ENCODE results near the gene FGF14. TPM values are rescaled to one million over a fixed set of nuclear protein-coding genes. Genes with fewer than 3 reads are reported as not detected.

The FGF14 gene
- total RNA-seq, 1 experiment from 2014 or later: not detected

DNA sequence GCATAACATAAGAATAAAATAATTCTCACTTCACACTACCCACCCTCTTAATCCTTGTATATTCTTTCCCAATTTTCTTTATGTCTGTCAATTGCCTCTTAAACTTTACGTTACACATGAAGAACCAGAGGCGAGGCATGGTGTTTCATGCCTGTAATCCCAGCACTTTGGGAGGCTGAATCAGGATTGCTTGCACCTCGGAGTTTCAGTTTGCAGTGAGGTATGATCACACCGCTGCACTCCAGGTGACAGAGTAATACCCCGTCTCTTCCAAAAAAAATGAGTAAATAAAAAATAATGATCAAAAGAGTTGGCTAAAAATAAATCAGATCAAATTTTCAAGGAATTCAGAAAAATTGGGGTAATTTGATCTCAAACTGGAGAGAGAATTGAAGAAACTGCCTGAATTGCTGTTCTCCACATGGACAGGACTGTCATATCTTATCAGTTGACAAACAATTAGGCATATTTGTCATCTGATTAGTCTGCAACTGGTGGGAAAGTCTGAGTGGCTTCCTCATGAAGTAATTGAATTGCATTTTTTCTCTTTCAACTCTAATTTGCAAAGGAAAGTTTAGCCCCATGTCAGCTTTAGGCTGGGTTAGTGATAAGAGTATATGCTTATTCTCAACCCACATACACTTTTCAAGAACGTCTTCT lies 646.5 kb downstream of the FGF14 start:
- no peaks in the 10 kb centered on the region for H3K4me1 ChIP-seq (ENCODE audit: low read length)
- H3K9me2 ChIP-seq (replicated peaks; ENCODE audit: insufficient read depth, low read length): no peaks in the 10 kb centered on the region
- H3K36me3 ChIP-seq (ENCODE audit: insufficient read depth, low read length): no peaks in the 10 kb centered on the region
- H3K27me3 ChIP-seq (ENCODE audit: low read length): no peaks in the 10 kb centered on the region
- no peak overlapping the region for H3K4me3 ChIP-seq (ENCODE audit: low read length)
- H2AFZ ChIP-seq (ENCODE audit: low read length): no peak overlapping the region
- no peak for DNase-seq
- H3K27ac ChIP-seq (ENCODE audit: low read length): no peak overlapping the region
- no peak overlapping the region for H3K4me2 ChIP-seq (ENCODE audit: low read depth, low read length, poor library complexity, severe bottlenecking)
- H3K9me3 ChIP-seq (ENCODE audit: low read length): no peaks in the 10 kb centered on the region
- H4K20me1 ChIP-seq (ENCODE audit: insufficient read depth, low read depth, low read length): no peaks in the 10 kb centered on the region
- no peak overlapping the region for H3K9ac ChIP-seq (ENCODE audit: low read length)
- H3K79me2 ChIP-seq (ENCODE audit: low read length): no peaks in the 10 kb centered on the region

DNA sequence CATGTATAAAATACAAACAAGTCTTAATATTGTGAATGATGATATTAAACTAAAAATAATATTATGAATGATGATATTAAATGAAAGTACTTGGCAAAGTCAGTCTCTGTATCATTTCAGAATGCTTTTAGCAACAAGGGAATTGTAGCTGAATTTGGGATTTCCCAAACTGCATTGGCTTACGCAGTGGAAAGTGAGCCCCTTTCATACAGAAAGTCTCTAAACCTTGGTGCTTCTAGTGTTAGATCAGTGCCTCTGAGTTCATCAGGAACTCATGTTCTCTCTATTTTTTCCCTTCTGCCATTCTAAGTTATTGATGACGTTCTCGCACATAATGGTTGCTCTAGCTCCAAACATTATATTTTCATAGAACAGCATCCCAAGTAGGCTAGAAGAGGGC lies 649.4 kb downstream of the FGF14 start:
- Histone ChIP-seq H3K9me3 (ENCODE audit: low read length) (no peaks in the 10 kb centered on the region), H3K9ac (ENCODE audit: low read length) (no peak overlapping the region), H4K20me1 (ENCODE audit: insufficient read depth, low read depth, low read length) (no peaks in the 10 kb centered on the region), H3K4me1 (ENCODE audit: low read length) (peaks cover 4% of the 10 kb centered on the region), H3K4me3 (ENCODE audit: low read length) (no peak overlapping the region), H3K27ac (ENCODE audit: low read length) (no peak overlapping the region), H3K9me2 (replicated peaks; ENCODE audit: insufficient read depth, low read length) (no peaks in the 10 kb centered on the region), H3K27me3 (ENCODE audit: low read length) (no peaks in the 10 kb centered on the region), H3K36me3 (ENCODE audit: insufficient read depth, low read length) (no peaks in the 10 kb centered on the region), H3K4me2 (ENCODE audit: low read depth, low read length, poor library complexity, severe bottlenecking) (no peak overlapping the region), H2AFZ (ENCODE audit: low read length) (no peak overlapping the region), H3K79me2 (ENCODE audit: low read length) (no peaks in the 10 kb centered on the region)
- DNase-seq: no peak

GRCh38 chr13:101751488-101751887 lies 650.4 kb downstream of the FGF14 start:
- Histone ChIP-seq H3K27me3 (ENCODE audit: low read length) (no peaks in the 10 kb centered on the region), H4K20me1 (ENCODE audit: insufficient read depth, low read depth, low read length) (no peaks in the 10 kb centered on the region), H3K79me2 (ENCODE audit: low read length) (no peaks in the 10 kb centered on the region), H2AFZ (ENCODE audit: low read length) (no peak overlapping the region), H3K4me2 (ENCODE audit: low read depth, low read length, poor library complexity, severe bottlenecking) (no peak overlapping the region), H3K9me2 (replicated peaks; ENCODE audit: insufficient read depth, low read length) (no peaks in the 10 kb centered on the region), H3K9ac (ENCODE audit: low read length) (no peak overlapping the region), H3K36me3 (ENCODE audit: insufficient read depth, low read length) (no peaks in the 10 kb centered on the region), H3K4me1 (ENCODE audit: low read length) (peaks cover 4% of the 10 kb centered on the region), H3K27ac (ENCODE audit: low read length) (no peak overlapping the region), H3K9me3 (ENCODE audit: low read length) (no peaks in the 10 kb centered on the region), H3K4me3 (ENCODE audit: low read length) (no peak overlapping the region)
- no peak for DNase-seq

DNA sequence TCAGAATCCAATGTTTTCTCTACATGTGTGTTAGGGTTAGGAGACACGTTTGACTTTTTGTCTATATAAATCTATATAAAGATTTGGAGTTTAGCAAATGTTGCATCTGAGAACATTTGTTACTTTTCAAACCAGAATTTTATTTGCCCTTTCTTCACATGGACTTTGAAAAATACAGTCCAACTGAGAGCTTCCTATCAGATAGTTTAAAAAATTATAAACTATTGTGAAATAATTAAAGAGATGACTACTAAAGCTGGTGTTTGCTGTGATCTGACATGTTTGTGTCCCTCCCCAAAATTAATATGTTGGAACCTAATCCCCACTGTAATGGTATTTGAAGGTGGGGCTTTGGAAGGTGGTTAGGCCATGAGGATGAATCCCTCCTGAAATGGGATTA lies 652.3 kb downstream of the FGF14 start:
- H3K9ac ChIP-seq (ENCODE audit: low read length): no peak overlapping the region
- no peaks in the 10 kb centered on the region for H3K36me3 ChIP-seq (ENCODE audit: insufficient read depth, low read length)
- H2AFZ ChIP-seq (ENCODE audit: low read length): no peak overlapping the region
- no peaks in the 10 kb centered on the region for H3K27me3 ChIP-seq (ENCODE audit: low read length)
- DNase-seq: no peak
- H3K9me2 ChIP-seq (replicated peaks; ENCODE audit: insufficient read depth, low read length): no peaks in the 10 kb centered on the region
- H3K79me2 ChIP-seq (ENCODE audit: low read length): no peaks in the 10 kb centered on the region
- H3K27ac ChIP-seq (ENCODE audit: low read length): no peak overlapping the region
- H3K4me2 ChIP-seq (ENCODE audit: low read depth, low read length, poor library complexity, severe bottlenecking): no peak overlapping the region
- H3K4me1 ChIP-seq (ENCODE audit: low read length): peaks cover 4% of the 10 kb centered on the region
- no peak overlapping the region for H3K4me3 ChIP-seq (ENCODE audit: low read length)
- H3K9me3 ChIP-seq (ENCODE audit: low read length): no peaks in the 10 kb centered on the region
- H4K20me1 ChIP-seq (ENCODE audit: insufficient read depth, low read depth, low read length): no peaks in the 10 kb centered on the region

GRCh38 chr13:101747039-101747438 lies 654.8 kb downstream of the FGF14 start:
- Histone ChIP-seq H3K79me2 (ENCODE audit: low read length) (no peaks in the 10 kb centered on the region), H3K9me3 (ENCODE audit: low read length) (no peaks in the 10 kb centered on the region), H3K9ac (ENCODE audit: low read length) (no peak overlapping the region), H3K27me3 (ENCODE audit: low read length) (no peaks in the 10 kb centered on the region), H3K27ac (ENCODE audit: low read length) (no peak overlapping the region), H2AFZ (ENCODE audit: low read length) (no peak overlapping the region), H4K20me1 (ENCODE audit: insufficient read depth, low read depth, low read length) (no peaks in the 10 kb centered on the region), H3K36me3 (ENCODE audit: insufficient read depth, low read length) (no peaks in the 10 kb centered on the region), H3K4me1 (ENCODE audit: low read length) (peaks cover 4% of the 10 kb centered on the region), H3K4me2 (ENCODE audit: low read depth, low read length, poor library complexity, severe bottlenecking) (no peak overlapping the region), H3K9me2 (replicated peaks; ENCODE audit: insufficient read depth, low read length) (no peaks in the 10 kb centered on the region), H3K4me3 (ENCODE audit: low read length) (no peak overlapping the region)
- no peak for DNase-seq

GRCh38 chr13:101746513-101746912 lies 655.3 kb downstream of the FGF14 start:
- Histone ChIP-seq H3K79me2 (ENCODE audit: low read length) (no peaks in the 10 kb centered on the region), H3K27me3 (ENCODE audit: low read length) (no peaks in the 10 kb centered on the region), H2AFZ (ENCODE audit: low read length) (no peak overlapping the region), H3K36me3 (ENCODE audit: insufficient read depth, low read length) (no peaks in the 10 kb centered on the region), H3K9me2 (replicated peaks; ENCODE audit: insufficient read depth, low read length) (no peaks in the 10 kb centered on the region), H3K9ac (ENCODE audit: low read length) (no peak overlapping the region), H4K20me1 (ENCODE audit: insufficient read depth, low read depth, low read length) (no peaks in the 10 kb centered on the region), H3K4me1 (ENCODE audit: low read length) (peaks cover 4% of the 10 kb centered on the region), H3K9me3 (ENCODE audit: low read length) (no peaks in the 10 kb centered on the region), H3K27ac (ENCODE audit: low read length) (no peak overlapping the region), H3K4me2 (ENCODE audit: low read depth, low read length, poor library complexity, severe bottlenecking) (no peak overlapping the region), H3K4me3 (ENCODE audit: low read length) (no peak overlapping the region)
- DNase-seq: no peak

DNA sequence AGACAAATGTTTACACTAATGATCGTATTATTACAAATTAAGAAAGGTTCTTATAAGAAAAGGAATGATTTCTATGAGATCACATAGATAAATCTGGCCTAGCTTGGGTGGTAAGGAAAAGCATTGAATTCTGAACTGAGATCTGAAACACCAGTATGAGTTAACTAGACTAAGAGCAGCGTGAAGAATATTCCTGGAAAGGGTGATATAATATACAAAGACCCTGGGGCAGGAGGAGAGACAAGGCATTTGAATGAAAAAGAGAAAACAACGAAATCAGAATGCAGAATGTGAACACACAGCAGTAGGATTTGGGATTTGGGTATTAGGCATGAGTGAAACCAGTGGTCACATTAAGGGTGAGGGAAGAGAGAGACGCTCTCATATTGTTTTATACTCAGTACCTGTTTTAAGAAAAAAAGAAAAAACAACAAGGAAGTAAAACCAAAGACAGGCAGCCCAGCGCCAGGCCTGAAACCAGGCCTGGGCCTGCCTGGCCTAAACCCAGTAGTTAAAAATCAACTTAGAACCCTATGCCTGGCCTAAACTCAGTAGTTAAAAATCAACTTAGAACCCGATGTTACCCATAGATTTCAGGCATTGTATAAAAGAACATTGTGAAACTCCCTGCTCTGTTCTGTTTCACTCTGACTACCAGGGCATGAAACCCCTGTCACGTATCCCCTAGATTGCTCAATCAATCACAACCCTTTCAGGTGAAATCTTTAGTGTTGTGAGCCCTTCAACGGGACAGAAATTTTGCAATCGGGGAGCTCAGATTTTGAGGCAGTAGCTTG lies 662.3 kb downstream of the FGF14 start:
- DNase-seq: no peak
- H3K27ac ChIP-seq (ENCODE audit: low read length): no peak overlapping the region
- H3K4me1 ChIP-seq (ENCODE audit: low read length): no peaks in the 10 kb centered on the region
- no peaks in the 10 kb centered on the region for H3K36me3 ChIP-seq (ENCODE audit: insufficient read depth, low read length)
- no peaks in the 10 kb centered on the region for H4K20me1 ChIP-seq (ENCODE audit: insufficient read depth, low read depth, low read length)
- no peak overlapping the region for H2AFZ ChIP-seq (ENCODE audit: low read length)
- no peak overlapping the region for H3K4me3 ChIP-seq (ENCODE audit: low read length)
- H3K4me2 ChIP-seq (ENCODE audit: low read depth, low read length, poor library complexity, severe bottlenecking): no peak overlapping the region
- no peaks in the 10 kb centered on the region for H3K9me3 ChIP-seq (ENCODE audit: low read length)
- H3K27me3 ChIP-seq (ENCODE audit: low read length): no peaks in the 10 kb centered on the region
- H3K79me2 ChIP-seq (ENCODE audit: low read length): no peaks in the 10 kb centered on the region
- no peaks in the 10 kb centered on the region for H3K9me2 ChIP-seq (replicated peaks; ENCODE audit: insufficient read depth, low read length)
- no peak overlapping the region for H3K9ac ChIP-seq (ENCODE audit: low read length)

DNA sequence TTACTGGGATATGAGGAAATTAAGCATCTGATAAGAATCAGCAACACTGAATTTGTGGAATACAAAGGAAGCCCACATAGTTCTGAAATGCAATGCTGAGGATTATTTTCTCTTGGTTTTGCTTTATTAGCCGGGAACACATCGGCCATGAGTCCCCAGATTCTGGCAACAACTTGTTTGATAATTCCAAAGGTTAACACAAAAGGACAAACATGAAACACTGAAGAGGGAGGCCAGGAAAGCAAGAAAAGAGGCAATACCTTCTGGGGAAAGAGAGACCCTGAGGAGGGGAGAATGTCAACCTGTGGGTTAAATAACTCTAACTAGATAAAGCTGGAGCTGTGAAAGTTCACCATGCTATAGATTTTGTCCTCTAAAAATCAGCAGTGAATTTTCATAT lies 663.5 kb downstream of the FGF14 start:
- H4K20me1 ChIP-seq (ENCODE audit: insufficient read depth, low read depth, low read length): no peaks in the 10 kb centered on the region
- H3K4me3 ChIP-seq (ENCODE audit: low read length): no peak overlapping the region
- no peaks in the 10 kb centered on the region for H3K79me2 ChIP-seq (ENCODE audit: low read length)
- no peaks in the 10 kb centered on the region for H3K36me3 ChIP-seq (ENCODE audit: insufficient read depth, low read length)
- H2AFZ ChIP-seq (ENCODE audit: low read length): no peak overlapping the region
- H3K27me3 ChIP-seq (ENCODE audit: low read length): no peaks in the 10 kb centered on the region
- H3K27ac ChIP-seq (ENCODE audit: low read length): no peak overlapping the region
- H3K4me1 ChIP-seq (ENCODE audit: low read length): no peaks in the 10 kb centered on the region
- no peak for DNase-seq
- no peak overlapping the region for H3K9ac ChIP-seq (ENCODE audit: low read length)
- no peak overlapping the region for H3K4me2 ChIP-seq (ENCODE audit: low read depth, low read length, poor library complexity, severe bottlenecking)
- H3K9me3 ChIP-seq (ENCODE audit: low read length): no peaks in the 10 kb centered on the region
- no peaks in the 10 kb centered on the region for H3K9me2 ChIP-seq (replicated peaks; ENCODE audit: insufficient read depth, low read length)
